ENCODE data around the gene PHLDA2. TPM values are rescaled to one million over a fixed set of nuclear protein-coding genes. Genes with fewer than 3 reads are reported as not detected.
A peak's percentile ranks its signal among the peaks of the same experiment; 100 is the strongest.

The PHLDA2 gene
- total and polyA plus RNA-seq, 8 donors: 3.1 to 34.2 (median 25.5) TPM; not detected in 3

DNA sequence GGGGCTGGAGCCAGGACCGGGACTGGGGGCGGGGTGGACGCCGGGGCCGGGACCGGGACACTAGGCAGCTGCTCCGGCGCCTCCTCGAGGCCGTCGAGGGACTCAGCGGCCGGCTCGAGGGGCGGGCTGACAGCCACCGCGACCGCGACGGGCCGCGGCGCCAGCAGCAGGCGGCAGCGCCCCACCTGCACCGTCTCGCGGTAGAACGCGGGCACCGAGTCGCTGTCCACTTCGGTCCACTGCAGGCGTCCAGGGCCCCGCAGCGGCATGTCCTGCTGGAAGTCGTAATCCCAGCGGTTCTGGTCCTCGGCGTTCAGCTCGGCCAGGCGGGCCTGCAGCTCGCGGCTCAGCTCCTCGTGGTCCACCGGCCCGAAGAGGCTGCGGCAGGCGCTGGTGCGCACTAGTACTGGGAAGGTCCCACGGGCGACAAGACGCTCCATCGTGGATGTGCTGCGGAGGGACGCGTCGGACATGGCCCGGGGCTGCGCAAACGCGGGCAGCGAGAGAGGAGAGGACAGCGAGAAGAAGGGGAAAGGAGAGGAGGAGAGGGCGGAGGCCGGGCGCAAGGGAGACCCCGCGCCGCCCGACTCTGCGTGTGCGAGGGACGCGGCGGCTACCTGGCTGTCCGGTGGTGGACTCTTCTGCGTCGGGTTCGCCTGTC, 44.1 kb downstream of the PHLDA2 start:
- TF ChIP-seq, protein P1, sequence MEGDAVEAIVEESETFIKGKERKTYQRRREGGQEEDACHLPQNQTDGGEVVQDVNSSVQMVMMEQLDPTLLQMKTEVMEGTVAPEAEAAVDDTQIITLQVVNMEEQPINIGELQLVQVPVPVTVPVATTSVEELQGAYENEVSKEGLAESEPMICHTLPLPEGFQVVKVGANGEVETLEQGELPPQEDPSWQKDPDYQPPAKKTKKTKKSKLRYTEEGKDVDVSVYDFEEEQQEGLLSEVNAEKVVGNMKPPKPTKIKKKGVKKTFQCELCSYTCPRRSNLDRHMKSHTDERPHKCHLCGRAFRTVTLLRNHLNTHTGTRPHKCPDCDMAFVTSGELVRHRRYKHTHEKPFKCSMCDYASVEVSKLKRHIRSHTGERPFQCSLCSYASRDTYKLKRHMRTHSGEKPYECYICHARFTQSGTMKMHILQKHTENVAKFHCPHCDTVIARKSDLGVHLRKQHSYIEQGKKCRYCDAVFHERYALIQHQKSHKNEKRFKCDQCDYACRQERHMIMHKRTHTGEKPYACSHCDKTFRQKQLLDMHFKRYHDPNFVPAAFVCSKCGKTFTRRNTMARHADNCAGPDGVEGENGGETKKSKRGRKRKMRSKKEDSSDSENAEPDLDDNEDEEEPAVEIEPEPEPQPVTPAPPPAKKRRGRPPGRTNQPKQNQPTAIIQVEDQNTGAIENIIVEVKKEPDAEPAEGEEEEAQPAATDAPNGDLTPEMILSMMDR (IDR thresholded peaks at IDR 0.05): peak in 2 of 7 experiments; percentile 22 to 45
- TF ChIP-seq EP300 (IDR thresholded peaks at IDR 0.05) (no peak), POLR2AphosphoS5 (IDR thresholded peaks at IDR 0.05) (peak in 1 of 3 donors; percentile 13), POLR2A (IDR thresholded peaks at IDR 0.05) (no peak)
- WGBS, 5 donors: 0 to 2% (median 1%) methylated on average over 38 to 80 of the region's 80 CpGs
- Histone ChIP-seq H3K36me3 (no peaks in the 10 kb centered on the region), H3K4me1 (peaks cover 9 to 61% (median 52%) of the 10 kb centered on the region in 4 donors), H3K4me3 (peak overlapping the region; percentile 86 to 90 (median 86)), H3K9me3 (no peaks in the 10 kb centered on the region), H3K27ac (peak overlapping the region; percentile 79 to 92 (median 87)), H3K27me3 (peaks cover 0 to 19% (median 3%) of the 10 kb centered on the region in 3 donors)
- intact Hi-C loops (cut with DNase I; ENCODE audit: low total_unique reads): loop anchor here (5.0 to 10.0 kb wide), 2 partner anchors 458 to 580 kb away; partner anchors contain the start of genes C11orf21 and TSPAN32
- DNase-seq: peak; percentile 71 to 90

DNA sequence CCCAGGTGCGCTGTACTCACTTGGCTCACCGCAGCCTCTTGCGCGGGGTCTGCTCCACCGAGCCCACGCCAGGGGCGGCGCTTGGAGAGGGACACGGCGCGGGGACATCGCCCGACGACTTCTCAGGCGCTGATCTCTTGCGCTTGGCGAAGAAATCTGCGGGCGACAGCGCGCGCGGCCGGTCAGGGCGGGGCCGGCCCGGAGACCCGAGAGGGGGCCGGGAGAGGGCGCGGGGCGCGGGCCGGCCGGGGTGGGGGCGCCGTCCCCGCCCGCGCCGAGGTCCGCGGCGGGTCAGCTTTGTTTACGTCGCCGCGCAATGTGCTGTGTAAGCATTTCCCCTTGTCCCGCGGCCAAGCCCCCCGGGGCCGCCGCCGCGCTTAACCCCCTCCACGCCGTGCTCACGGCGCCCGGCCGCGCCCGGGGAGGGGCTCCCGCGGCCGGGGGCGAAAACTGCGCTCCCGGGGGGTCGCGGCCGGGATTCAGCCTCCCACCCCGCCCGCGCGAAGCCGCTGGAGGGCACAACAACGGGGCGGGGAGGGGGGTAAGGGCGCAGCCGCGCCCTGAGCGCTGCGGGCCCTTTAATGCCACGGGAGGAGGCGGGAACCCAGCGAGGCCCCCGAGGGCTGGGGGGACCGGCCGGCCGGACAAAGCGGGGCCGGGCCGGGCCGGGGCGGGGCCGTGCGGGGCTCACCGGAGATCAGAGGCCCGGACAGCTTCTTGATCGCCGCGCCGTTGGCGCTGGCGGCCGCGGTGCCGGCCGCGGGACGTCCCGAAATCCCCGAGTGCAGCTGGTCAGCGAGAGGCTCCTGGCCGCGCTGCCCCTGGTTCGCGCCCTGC, 45.0 kb downstream of the PHLDA2 start:
- DNase-seq: peak; percentile 62 to 78
- H3K27ac ChIP-seq: peak overlapping the region; percentile 77 to 92 (median 87)

DNA sequence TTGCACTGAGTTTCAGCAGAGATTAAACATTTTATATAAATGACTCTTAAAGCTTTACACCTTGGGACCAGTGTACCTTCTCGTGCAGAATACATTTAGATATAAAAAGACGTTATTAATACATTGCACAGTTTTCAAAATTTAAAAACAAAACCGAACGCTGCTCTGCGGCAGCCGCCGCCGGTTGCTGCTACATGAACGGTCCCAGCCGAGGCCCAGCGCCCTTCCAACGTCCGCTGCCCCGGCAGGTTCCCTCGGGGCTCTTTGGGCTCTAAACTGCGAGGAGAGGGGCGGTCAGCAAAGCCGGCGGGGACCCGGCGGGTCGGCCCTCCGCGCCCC, 45.6 kb downstream of the PHLDA2 start:
- H3K27me3 ChIP-seq: peaks cover 0 to 19% (median 3%) of the 10 kb centered on the region in 3 donors
- 4 to 8% (median 6%) methylated on average over 23 to 24 of the region's 24 CpGs for WGBS, 5 donors

More for the DNA sequence above, 45.0 kb downstream of the PHLDA2 start:
- WGBS, 5 donors: 1 to 3% (median 1%) methylated on average over 19 to 119 of the region's 119 CpGs
- no peaks in the 10 kb centered on the region for H3K9me3 ChIP-seq
- H3K4me1 ChIP-seq: peaks cover 9 to 60% (median 49%) of the 10 kb centered on the region in 4 donors
- intact Hi-C loops (cut with DNase I; ENCODE audit: low total_unique reads): loop anchor here (10.0 kb wide), 1 partner anchor 579 kb away; the partner anchor contains the start of genes C11orf21 and TSPAN32
- H3K27me3 ChIP-seq: peaks cover 0 to 19% (median 3%) of the 10 kb centered on the region in 3 donors
- H3K4me3 ChIP-seq: peak overlapping the region; percentile 86 to 90 (median 86)
- TF ChIP-seq POLR2AphosphoS5 (IDR thresholded peaks at IDR 0.05): no peak
- TF ChIP-seq, protein P1 (IDR thresholded peaks at IDR 0.05): no peak
- no peak for TF ChIP-seq POLR2A (IDR thresholded peaks at IDR 0.05)
- TF ChIP-seq EP300 (IDR thresholded peaks at IDR 0.05): no peak
- H3K36me3 ChIP-seq: peaks cover 0 to 5% (median 0%) of the 10 kb centered on the region in 4 donors

More for the DNA sequence above, 45.6 kb downstream of the PHLDA2 start:
- Histone ChIP-seq H3K4me3 (peak overlapping the region; percentile 86 to 90 (median 86)), H3K27ac (peak overlapping the region; percentile 77 to 92 (median 87)), H3K4me1 (peaks cover 9 to 60% (median 49%) of the 10 kb centered on the region in 4 donors), H3K9me3 (no peaks in the 10 kb centered on the region), H3K36me3 (peaks cover 0 to 11% (median 0%) of the 10 kb centered on the region in 4 donors)
- TF ChIP-seq POLR2A (IDR thresholded peaks at IDR 0.05) (no peak), EP300 (IDR thresholded peaks at IDR 0.05) (no peak), POLR2AphosphoS5 (IDR thresholded peaks at IDR 0.05) (no peak)
- TF ChIP-seq, protein P1 (IDR thresholded peaks at IDR 0.05): no peak
- no peak for DNase-seq
- intact Hi-C loops (cut with DNase I; ENCODE audit: low total_unique reads): loop anchor here (10.0 kb wide), 1 partner anchor 579 kb away; the partner anchor contains the start of genes C11orf21 and TSPAN32
